Measurements from ENCODE around the gene MAP2K6.

Gene MAP2K6

GRCh38 chr17:69539274-69539673 is 124.8 kb downstream of the MAP2K6 start:
- no peak for DNase-seq

GRCh38 chr17:69539781-69540319 is 125.4 kb downstream of the MAP2K6 start:
- no peak for DNase-seq

GRCh38 chr17:69540356-69540755 is 125.9 kb downstream of the MAP2K6 start:
- no peak for DNase-seq

- DNase-seq: no peak
Measured at GRCh38 chr17:69547230-69547629, 132.7 kb downstream of the MAP2K6 start.

- DNase-seq: no peak
Measured at GRCh38 chr17:69547947-69548346, 133.4 kb downstream of the MAP2K6 start.

GRCh38 chr17:69551212-69552010 is 136.9 kb downstream of the MAP2K6 start:
- no peak for DNase-seq

- DNase-seq: no peak
Measured at GRCh38 chr17:69552986-69553667, 138.6 kb downstream of the MAP2K6 start.

GRCh38 chr17:69555056-69555455 is 140.6 kb downstream of the MAP2K6 start:
- no peak for DNase-seq

GRCh38 chr17:69557339-69557738 is 142.8 kb downstream of the MAP2K6 start:
- no peak for DNase-seq

GRCh38 chr17:69558796-69559195 is 144.3 kb downstream of the MAP2K6 start:
- DNase-seq: no peak

GRCh38 chr17:69560987-69561441 is 146.5 kb downstream of the MAP2K6 start:
- DNase-seq: no peak

GRCh38 chr17:69561462-69561861 is 147.0 kb downstream of the MAP2K6 start:
- no peak for DNase-seq

GRCh38 chr17:69565447-69565846 is 150.9 kb downstream of the MAP2K6 start:
- DNase-seq: no peak

- no peak for DNase-seq
Measured at GRCh38 chr17:69567130-69567529, 152.6 kb downstream of the MAP2K6 start.

GRCh38 chr17:69572747-69573146 is 158.2 kb downstream of the MAP2K6 start:
- DNase-seq: no peak

- no peak for DNase-seq
Measured at GRCh38 chr17:69573396-69573795, 158.9 kb downstream of the MAP2K6 start.

- DNase-seq: peak in 1 of 2 experiments; percentile 19
Measured at GRCh38 chr17:69574257-69575197, 160.0 kb downstream of the MAP2K6 start.

- DNase-seq: peak; percentile 50
Measured at GRCh38 chr17:69575346-69575761, 160.9 kb downstream of the MAP2K6 start.

GRCh38 chr17:69577098-69577497 is 162.6 kb downstream of the MAP2K6 start:
- no peak for DNase-seq

GRCh38 chr17:69578385-69578936 is 164.0 kb downstream of the MAP2K6 start:
- no peak for DNase-seq

GRCh38 chr17:69579961-69580677 is 165.6 kb downstream of the MAP2K6 start:
- no peak for DNase-seq

All from NCI-H524 (cell line).